ENCODE results near the gene IGSF23. TPM values are rescaled to one million over a fixed set of nuclear protein-coding genes. Genes with fewer than 3 reads are reported as not detected.

IGSF23 gene
- total RNA-seq, 1 donor from 2014 or later = not detected

DNA sequence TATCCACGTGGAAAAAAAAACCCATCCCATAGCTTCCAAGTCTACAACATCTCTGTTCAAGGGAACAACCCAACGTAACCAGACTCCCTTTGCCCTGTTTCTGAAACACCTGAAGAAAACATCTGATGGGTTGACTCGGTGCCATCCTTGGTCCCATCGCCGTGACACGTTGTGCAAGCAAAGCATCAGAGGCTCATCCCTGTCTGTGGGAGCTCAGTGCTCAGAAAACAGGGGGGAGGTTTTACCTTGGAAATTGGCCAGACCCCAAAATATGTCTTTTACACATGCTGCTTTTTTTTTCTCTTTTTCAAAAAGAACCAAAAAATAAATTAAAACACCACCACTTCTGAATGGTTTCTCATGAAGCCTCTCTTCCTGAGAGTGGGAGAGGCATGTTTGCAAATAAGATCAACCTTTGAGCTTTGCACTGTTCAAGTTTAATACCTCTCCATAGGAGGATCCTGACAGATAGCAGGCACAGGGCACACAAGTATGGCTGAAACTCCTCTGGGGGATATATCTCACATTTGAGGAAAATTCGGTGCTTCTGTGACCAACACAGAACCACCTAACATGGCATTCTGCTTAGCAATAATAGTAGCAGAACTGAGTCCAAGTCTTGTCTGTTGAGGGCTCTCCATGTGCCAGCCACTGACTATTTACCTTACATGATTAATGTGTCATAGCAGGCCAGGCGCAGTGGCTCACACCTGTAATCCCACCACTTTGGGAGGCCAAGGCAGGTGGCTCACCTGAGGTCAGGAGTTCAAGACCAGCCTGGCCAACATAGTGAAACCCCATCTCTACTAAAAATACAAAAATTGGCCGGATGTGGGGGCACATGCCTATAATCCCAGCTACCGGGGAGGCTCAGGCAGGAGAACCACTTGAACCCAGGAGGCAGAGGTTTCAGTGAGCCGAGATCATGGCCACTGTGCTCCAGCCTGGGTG is 23.4 kb downstream of the IGSF23 start:
- DNase-seq (ENCODE audit: extremely low read depth, low read depth, low spot score) = no peak

DNA sequence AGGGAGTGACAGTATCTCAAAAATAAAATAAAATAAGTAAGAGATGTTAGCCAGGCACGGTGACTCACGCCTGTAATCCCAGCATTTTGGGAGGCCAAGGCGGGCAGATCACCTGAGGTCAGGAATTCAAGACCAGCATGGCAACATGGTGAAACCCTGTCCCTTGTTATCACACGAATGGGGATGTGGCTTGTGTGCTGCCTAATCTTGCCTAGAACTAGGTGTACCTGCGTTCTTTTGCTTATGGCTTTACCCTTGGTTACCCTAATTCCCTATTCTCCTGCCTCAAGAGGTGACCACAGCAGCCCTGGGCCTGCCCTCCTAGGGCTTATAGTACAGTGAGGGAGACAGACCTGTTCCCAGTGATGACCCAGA is 24.0 kb downstream of the IGSF23 start:
- DNase-seq (ENCODE audit: extremely low read depth, low read depth, low spot score) = no peak

DNA sequence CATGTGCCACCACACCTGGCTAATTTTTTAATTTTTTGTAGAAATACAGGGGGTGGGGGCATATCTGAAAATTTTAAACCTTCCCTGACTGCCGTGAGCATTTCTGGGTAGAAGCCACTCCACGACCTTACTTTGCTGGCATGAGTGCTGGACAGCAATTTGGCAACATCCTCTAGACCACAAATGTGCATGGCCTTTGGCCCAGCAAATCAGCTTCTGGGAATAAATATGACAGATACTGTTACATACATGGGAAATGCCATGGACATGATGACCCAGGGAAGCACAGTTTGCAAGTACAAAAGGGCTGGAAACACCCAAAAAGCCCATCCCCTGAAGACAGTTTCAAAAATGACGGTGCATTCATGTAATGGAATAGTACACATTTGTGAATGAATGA is 27.2 kb downstream of the IGSF23 start:
- DNase-seq (ENCODE audit: extremely low read depth, low read depth, low spot score) = no peak

DNA sequence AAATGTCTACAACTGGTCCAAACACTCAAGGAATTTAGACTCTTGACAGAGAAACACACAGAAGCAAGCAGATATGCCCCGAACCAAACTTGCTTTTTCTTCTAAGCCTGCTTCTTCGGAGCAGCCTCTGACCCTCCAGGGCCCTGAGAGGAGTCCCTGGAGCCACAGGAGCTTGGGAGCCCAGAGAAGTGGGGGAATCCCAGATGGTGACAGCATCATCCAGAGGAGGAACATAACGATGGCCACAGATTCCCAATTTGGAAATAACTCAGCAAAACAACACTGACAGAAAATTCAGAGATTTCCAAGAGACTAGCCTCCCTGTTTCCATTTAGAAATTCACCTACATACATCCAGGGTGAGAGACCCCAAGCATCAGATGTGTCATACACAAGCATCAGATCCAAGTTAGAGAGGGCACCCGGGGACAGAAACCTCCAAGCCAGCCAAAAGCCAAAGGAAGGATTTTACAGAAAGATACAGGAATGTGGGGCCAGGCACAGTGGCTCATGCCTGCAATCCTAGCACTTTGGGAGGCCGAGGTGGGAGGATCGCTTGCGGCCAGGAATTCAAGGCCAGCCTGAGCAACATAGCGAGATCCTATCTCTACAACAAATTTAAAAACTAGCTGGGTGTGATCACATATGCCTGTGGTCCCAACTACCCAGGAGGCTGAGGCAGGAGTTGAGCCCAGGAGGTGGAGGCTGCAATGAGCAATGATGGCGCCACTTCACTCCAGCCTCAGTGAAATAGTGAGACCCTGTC is 28.3 kb downstream of the IGSF23 start:
- no peak for DNase-seq (ENCODE audit: extremely low read depth, low read depth, low spot score)

DNA sequence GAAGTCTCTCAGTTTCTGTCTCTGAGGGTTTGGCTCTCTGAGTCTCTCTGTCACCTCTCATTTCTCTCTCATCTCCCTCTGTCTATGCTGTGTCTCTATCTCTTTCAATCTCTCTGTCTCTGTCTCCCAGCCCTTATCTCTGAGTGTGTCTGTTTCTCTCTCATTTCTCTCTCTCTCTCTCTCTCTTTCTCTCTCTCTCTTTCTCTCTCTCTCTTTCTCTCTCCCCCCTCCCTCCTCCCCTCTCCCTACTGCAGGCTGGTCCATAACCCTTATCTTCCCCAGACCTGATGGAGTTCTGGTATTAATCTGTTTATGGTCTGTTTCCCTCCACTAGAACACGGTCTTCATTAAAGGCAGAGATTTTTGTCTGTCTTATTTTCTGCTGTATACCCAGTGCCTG is 29.0 kb downstream of the IGSF23 start:
- no peak for DNase-seq (ENCODE audit: extremely low read depth, low read depth, low spot score)

DNA sequence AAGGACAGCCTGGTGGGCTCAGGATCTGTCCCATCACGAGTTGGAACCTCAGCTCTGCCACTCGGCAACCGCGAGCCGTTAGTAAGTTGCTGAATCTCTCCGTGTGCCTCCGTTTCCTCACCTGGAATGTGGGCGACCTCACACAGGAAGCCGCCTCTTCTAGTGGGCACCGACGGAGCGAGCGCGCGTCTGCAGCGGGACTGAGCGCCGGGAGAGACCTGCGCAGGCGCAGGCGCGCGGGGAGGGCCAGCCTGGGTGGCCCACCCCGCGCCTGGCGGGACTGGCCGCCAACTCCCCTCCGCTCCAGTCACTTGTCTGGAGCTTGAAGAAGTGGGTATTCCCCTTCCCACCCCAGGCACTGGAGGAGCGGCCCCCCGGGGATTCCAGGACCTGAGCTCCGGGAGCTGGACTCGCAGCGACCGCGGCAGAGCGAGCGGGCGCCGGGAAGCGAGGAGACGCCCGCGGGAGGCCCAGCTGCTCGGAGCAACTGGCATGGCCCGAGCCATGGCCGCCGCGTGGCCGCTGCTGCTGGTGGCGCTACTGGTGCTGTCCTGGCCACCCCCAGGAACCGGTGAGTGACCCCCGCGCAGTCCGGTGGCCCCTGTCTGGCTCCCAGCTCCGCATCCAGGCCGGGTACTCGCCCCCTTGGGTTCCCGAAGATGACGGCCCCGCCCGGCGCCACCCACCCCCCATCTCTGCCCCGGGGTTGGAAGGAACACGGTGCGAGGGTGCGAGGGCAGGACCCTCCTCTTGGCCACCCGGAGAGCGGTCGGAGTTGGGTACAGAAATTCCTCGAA is 30.4 kb downstream of the IGSF23 start, which contains the start of gene PVR:
PVR (plus strand) TSS at position 306 of the 797 bp plus-strand sequence; CDS start at position 493, 187 bp downstream.
- no peak for DNase-seq (ENCODE audit: extremely low read depth, low read depth, low spot score)

DNA sequence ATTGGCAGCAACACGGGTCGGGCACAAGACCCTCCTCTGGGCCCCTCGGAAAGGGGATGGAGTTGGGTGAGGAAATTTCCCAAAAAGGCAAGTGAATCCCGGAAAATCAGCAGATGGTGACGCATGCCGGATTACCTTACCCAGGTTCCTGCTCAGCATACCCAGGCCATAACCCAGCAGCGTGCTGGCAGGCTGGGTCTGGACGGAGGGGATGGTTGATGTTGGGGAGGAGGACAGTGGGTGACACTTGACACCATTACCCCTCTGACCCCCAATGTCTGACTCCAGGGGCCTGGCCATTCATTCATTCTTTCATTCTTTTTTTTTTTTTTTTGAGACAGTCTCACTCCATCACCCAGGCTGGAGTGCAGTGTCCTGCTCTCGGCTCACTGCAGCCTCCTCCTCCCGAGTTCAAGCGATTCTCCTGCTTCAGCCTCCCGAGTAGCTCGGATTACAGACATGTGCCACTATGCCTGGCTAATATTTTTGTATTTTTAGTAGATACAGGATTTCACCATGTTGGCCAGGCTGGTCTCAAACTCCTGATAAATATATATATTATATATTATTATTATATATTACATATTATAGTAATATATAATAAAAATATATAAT is 31.1 kb downstream of the IGSF23 start:
- DNase-seq (ENCODE audit: extremely low read depth, low read depth, low spot score) = no peak

DNA sequence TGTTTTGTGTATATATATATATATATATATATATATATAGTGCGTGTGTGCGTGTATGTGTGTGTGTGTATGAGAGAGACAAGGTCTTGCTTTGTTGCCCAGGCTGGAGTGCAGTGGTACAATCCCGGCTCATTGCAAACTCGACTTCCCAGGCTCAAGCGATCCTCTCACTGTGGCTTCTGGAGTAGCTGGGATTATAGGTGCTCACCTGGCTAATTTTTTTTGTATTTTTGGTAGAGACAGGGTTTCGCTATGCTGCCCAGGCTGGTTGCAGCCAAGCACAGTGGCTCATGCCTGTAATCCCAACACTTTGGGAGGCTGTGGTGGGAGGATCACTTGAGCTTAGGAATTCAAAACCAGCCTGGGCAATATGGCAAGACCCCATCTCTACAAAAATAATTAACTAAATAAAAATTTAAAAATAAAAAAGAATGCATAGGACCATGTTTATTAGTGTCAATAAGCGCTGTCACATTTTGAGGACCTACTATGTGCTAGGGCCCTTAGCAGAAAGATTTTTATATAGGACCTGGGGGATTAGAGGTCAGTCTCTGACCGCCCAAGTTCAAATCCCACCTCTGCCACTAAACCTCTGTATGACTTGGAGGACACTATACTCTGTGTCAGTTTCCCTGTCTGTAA is 32.2 kb downstream of the IGSF23 start:
- DNase-seq (ENCODE audit: extremely low read depth, low read depth, low spot score) = no peak

DNA sequence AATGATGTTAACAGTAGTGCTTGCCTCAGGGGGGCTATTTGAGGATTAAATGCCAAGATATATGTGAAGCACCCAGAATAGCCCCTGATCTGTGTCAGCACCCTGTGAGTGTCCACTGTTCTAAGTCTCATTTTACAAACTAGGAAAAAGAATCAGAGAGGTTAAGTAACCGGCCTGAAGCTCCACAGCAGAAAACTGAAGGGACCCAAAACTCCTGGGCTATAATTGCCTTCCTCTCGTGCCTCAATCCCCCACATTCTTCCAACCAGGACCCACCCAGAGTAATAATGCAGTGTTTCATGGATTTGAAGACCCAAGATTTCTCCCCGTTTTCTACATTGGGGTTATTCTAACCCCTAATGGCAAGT is 32.7 kb downstream of the IGSF23 start:
- DNase-seq (ENCODE audit: extremely low read depth, low read depth, low spot score) = no peak

DNA sequence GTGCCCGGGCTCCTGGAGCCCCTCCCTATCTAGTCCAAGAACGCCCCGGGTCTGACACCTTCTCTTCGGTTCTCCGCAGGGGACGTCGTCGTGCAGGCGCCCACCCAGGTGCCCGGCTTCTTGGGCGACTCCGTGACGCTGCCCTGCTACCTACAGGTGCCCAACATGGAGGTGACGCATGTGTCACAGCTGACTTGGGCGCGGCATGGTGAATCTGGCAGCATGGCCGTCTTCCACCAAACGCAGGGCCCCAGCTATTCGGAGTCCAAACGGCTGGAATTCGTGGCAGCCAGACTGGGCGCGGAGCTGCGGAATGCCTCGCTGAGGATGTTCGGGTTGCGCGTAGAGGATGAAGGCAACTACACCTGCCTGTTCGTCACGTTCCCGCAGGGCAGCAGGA is 33.8 kb downstream of the IGSF23 start:
- DNase-seq (ENCODE audit: extremely low read depth, low read depth, low spot score) = no peak

DNA sequence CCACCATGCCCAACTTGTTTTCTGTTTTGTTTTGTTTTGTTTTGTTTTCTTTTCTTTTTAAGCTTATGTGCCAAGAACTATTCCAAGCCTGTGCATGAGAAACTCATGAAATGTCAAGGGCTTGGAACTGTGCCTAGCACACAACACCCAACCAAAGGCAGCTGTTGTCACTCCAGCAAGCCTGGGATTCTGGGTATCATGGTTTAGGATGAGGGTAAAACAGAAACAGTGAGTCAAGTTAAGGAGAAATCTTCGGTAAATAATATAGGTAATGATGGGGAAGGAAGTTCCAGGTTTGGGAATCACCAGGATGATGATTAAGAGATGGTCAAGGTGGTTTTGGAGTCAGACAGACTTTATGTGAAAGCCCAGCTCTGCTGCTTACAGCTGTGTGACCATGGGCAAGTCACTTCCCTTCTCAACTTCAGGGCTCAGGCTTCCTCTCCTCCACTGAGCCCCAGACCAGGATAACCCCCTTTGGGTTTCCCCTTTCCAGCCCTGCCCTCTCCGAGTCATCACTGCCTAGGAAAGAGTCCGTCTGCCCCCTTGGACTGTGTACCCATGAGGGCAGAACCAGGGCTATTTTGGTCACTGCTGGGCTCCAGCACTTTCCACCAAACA is 35.4 kb downstream of the IGSF23 start:
- no peak for DNase-seq (ENCODE audit: extremely low read depth, low read depth, low spot score)

DNA sequence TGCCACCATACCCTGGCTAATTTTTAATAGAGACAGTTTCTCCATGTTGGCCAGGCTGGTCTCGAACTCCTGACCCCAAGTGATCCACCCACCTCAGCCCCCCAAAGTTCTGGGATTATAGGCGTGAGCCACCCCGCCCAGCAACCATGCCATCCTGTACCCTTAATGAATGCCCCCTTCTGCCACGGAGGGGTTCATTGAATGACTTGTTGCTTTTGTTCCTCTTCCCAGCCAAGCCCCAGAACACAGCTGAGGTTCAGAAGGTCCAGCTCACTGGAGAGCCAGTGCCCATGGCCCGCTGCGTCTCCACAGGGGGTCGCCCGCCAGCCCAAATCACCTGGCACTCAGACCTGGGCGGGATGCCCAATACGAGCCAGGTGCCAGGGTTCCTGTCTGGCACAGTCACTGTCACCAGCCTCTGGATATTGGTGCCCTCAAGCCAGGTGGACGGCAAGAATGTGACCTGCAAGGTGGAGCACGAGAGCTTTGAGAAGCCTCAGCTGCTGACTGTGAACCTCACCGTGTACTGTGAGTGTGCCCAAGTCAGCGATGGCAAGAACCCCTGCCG is 36.3 kb downstream of the IGSF23 start:
- DNase-seq (ENCODE audit: extremely low read depth, low read depth, low spot score) = no peak

DNA sequence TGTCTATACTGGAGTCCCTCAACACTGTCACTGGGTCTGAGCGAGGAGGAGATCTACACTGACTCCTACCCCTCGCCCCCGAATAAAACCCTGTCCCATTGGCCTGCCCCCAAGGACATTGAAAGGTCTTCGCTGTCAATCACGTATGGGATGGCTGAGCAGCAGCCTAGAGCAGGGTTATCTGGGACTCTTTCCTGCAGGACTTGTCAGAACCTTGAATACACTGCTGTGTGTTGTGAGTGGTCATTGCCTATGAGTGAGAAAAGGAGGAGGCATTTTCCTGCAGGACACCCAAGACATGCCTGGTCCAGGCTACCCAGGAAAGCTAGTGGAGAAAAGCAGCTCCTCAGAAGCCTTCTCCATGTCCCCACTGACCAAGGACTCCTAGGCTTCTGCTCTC is 40.0 kb downstream of the IGSF23 start:
- DNase-seq (ENCODE audit: extremely low read depth, low read depth, low spot score) = no peak

DNA sequence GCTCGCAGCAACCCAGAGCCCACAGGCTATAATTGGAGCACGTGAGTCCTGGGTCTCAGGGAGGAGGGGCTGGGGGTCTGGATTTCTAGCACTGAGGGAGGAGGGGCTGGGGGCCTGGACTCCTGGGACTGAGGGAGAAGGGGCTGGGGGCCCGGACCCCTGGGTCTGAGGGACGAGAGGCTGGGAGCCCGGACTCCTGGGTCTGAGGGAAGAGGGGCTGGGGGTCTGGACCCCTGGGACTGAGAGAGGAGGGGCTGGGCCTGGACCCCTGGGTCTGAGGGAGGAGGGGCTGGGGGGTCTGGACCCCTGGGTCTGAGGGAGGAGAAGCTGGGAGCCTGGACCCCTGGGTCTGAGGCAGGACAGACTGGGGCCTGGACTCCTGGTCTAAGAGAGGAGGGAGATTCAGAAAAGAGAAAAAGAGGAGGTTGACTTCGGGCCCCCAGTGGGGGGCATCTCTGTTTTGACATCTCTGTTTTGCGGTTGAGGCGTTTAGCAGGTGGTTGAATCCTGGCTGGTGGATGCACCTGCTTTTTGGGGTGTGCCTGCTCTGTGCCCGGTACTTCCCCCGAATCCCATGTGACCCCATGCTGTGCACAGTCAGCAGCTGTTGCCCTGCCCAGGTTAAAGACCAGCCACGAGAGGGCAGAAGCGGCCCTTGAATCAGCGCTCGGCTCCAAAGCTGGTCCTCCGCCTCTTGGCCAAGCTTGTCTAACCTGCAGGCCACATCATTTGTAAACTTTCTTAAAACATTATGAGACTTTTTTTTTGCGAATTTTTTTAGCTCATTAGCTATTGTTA is 40.8 kb downstream of the IGSF23 start:
- DNase-seq (ENCODE audit: extremely low read depth, low read depth, low spot score) = no peak

DNA sequence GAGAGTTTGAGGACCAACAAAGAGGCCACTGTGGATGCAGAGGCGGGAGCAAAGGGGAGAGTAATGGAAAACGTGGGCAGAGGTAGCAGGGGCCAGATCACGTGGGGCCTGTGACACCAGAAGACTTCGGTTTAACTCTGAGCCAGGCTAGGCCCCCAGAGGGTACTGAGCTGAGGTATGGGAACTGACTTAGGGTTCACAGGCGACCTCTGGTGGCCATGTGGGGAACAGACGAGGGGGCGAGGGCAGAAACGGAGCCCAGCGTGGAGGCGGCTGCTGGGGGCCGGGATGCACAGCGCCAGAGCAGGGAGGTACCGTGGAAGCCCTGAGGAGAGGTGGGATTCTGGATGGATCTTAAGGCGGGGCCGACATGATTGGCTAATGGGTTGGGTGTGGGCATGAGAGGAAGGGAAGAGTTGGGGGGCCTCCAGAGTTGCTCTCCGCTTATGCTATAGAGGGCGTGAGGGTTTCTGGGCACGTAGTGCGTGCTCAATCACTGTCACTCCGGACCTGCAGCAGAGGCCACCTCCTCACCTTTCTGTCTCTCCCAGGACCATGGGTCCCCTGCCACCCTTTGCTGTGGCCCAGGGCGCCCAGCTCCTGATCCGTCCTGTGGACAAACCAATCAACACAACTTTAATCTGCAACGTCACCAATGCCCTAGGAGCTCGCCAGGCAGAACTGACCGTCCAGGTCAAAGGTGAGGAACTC is 44.0 kb downstream of the IGSF23 start:
- DNase-seq (ENCODE audit: extremely low read depth, low read depth, low spot score) = no peak

DNA sequence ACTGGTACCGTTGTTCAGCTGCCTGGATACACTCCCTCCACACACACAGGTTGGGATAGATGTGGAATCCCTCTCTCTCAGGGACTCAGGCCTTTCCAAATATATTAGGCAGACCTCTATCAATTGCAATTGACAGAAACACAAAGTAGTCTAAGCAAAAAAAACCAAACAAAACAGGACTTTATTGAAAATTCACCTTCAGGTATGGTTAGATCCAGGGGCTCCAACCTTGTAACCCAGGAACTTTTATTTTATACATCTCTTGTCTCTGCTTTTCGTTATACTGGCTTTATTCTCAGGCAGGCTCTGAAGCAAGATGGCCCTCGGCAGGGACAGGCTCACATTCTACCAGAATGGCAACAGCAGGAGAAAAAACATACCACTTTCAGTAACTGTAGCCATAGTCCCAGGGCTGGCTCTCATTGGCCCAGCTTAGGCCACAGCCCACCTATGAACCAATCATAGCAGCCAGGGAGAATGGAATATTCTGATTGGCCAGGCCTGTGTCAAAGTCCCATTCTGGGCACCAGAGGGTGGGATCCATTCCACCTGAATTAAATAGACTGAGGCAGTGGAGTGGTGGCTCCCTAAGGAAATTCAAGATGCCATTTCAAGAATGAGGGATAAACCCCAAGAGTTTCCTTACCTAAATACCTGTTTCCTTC is 44.8 kb downstream of the IGSF23 start:
- no peak for DNase-seq (ENCODE audit: extremely low read depth, low read depth, low spot score)

DNA sequence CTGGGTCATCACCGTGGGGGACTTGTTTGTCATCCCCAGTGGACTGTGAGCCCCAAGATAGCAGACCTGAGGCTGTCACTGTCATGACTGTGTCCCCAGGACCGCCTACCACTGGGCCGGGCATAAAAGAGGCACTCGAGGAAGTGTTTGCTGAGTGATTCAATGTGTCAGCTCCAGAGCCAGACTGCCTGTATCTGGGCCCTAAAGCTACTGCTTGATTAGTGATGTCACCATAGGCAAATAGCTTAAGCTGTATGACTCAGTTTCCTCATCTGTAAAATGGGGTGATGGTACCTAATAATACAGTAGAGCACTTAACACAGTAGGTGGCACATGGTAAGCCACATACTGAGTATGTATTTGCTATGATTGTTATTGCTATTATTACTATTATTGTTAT is 46.7 kb downstream of the IGSF23 start:
- no peak for DNase-seq (ENCODE audit: extremely low read depth, low read depth, low spot score)
